Stimulated activated CD4-positive, alpha-beta T cell treated with anti-CD3 and anti-CD28 coated beads, Interleukin-12 subunit alpha, Interleukin-12 subunit beta, amount 100 ng/mL, for 24 hours (primary cell): ENCODE data around the gene ULBP3.

Experiments
- DNase-seq, 2 experiments: peaks; one replicate each; pipeline ENCODE4 v3.0.0-alpha.2; 2020; ENCODE audit warnings: low read depth in 2 of 2

ULBP3 gene

GRCh38 chr6:150068720-150069648, at the start of gene ULBP3:
Gene ULBP3 (minus strand): TSS chr6:150069121. CDS start chr6:150069066, 55 bp downstream.
- DNase-seq: peak; percentile 54 to 75

GRCh38 chr6:150118627-150119026, 49.7 kb upstream of the ULBP3 start:
- no peak for DNase-seq

GRCh38 chr6:150118203-150118602, 49.3 kb upstream of the ULBP3 start:
- DNase-seq: no peak

- DNase-seq: no peak
These were observed 47.4 kb upstream of the ULBP3 start for GRCh38 chr6:150116200-150116800.

GRCh38 chr6:150115769-150116168, 46.8 kb upstream of the ULBP3 start:
- no peak for DNase-seq

- DNase-seq: no peak
These were observed 43.3 kb upstream of the ULBP3 start for GRCh38 chr6:150112233-150112632.

GRCh38 chr6:150102750-150103270, 33.9 kb upstream of the ULBP3 start:
- no peak for DNase-seq

- DNase-seq: no peak
These were observed 31.8 kb upstream of the ULBP3 start for GRCh38 chr6:150100745-150101144.

GRCh38 chr6:150099953-150100352, 31.0 kb upstream of the ULBP3 start:
- DNase-seq: no peak

GRCh38 chr6:150099546-150099945, 30.6 kb upstream of the ULBP3 start:
- no peak for DNase-seq

- no peak for DNase-seq
These were observed 29.2 kb upstream of the ULBP3 start for GRCh38 chr6:150098155-150098554.

- no peak for DNase-seq
These were observed 24.5 kb upstream of the ULBP3 start for GRCh38 chr6:150093397-150093796.

GRCh38 chr6:150091476-150091875, 22.6 kb upstream of the ULBP3 start:
- DNase-seq: no peak

GRCh38 chr6:150090328-150090727, 21.4 kb upstream of the ULBP3 start:
- DNase-seq: no peak

GRCh38 chr6:150088481-150089154, 19.7 kb upstream of the ULBP3 start:
- DNase-seq: no peak

GRCh38 chr6:150087336-150087735, 18.4 kb upstream of the ULBP3 start:
- DNase-seq: no peak

GRCh38 chr6:150086026-150086425, 17.1 kb upstream of the ULBP3 start:
- no peak for DNase-seq

GRCh38 chr6:150084426-150084825, 15.5 kb upstream of the ULBP3 start:
- DNase-seq: no peak

GRCh38 chr6:150083839-150084238, 14.9 kb upstream of the ULBP3 start:
- no peak for DNase-seq

- no peak for DNase-seq
These were observed 12.8 kb upstream of the ULBP3 start for GRCh38 chr6:150081702-150082101.

- no peak for DNase-seq
These were observed 10.7 kb upstream of the ULBP3 start for GRCh38 chr6:150079604-150080003.

- no peak for DNase-seq
These were observed 9.9 kb upstream of the ULBP3 start for GRCh38 chr6:150078788-150079187.
